HepG2 (cell line): ENCODE results near the gene TRIM3. TPM values are rescaled to one million over a fixed set of nuclear protein-coding genes. Genes with fewer than 3 reads are reported as not detected.

Experiments
- ATAC-seq: fragments of 200-7000 bp; cut with Tn5 transposase; 3 replicates; pipeline ENCODE4 v1.9.1; 2020; ENCODE audit warnings: mild to moderate bottlenecking, moderate library complexity
- BruUV-seq: library from RNA; stranded (reverse); fragments of 400-500 nt; replicated peaks from 2 replicates; lab custom pipeline; 2021; lab: Mats Ljungman, UMichigan
- CTCF ChIA-PET: fragments of 300-600 bp; formaldehyde crosslinking; extraction: SDS; loops from one replicate; lab custom pipeline; 2021; ENCODE audit warnings: low total read pairs, inconsistent platforms, low intra/inter-chr PET ratio; lab: Yijun Ruan, JAX
- POLR2A ChIA-PET: fragments of 350-600 bp; sonication (Branson Sonifier 250); formaldehyde crosslinking; loops from one replicate; lab custom pipeline; 2020; ENCODE audit warnings: antibody characterized with exemption, inconsistent platforms; lab: Yijun Ruan, JAX
- DNase-seq: peaks from one replicate; pipeline ENCODE4 v3.0.0-alpha.2; 2015; ENCODE audit warnings: low spot score
- FAIRE-seq: peaks from 3 replicates; lab custom pipeline; 2011; peaks lifted over from hg19 to GRCh38; lab: Jason Lieb, UNC
- H2AFZ ChIP-seq: one replicate; pipeline ENCODE4 v1.6.1; 2011; ENCODE audit warnings: low read length, inconsistent platforms
- H3K27ac ChIP-seq: fragments of 300-600 bp; 3 replicates; pipeline ENCODE4 v1.8.0; 2011; ENCODE audit warnings: mixed run types, mild to moderate bottlenecking, mixed read lengths, low read length, inconsistent platforms; ENCODE audit not compliant: insufficient read depth; ENCODE audit errors: extremely low read length
- H3K27me3 ChIP-seq, 2 experiments: fragments of 200-600 bp in 1 of 2; 2 replicates in 1 of 2; 3 replicates in 1 of 2; pipeline versions ENCODE4 v1.6.0 to v1.8.0; 2011; ENCODE audit warnings: low read length in 2 of 2, mild to moderate bottlenecking in 2 of 2, moderate library complexity in 2 of 2, inconsistent platforms in 1 of 2; ENCODE audit not compliant: insufficient read depth in 2 of 2, control insufficient read depth in 1 of 2
- H3K36me3 ChIP-seq, 2 experiments: fragments of 200-600 bp in 1 of 2; replicated peaks in 1 of 2; 2 replicates in 1 of 2; 3 replicates in 1 of 2; pipeline versions ENCODE4 v1.5.1 to v1.8.0; 2011; ENCODE audit warnings: low read length in 2 of 2, inconsistent platforms in 1 of 2; ENCODE audit not compliant: insufficient read depth in 2 of 2, control insufficient read depth in 1 of 2
- H3K4me1 ChIP-seq: 2 replicates; pipeline ENCODE4 v1.5.1; 2012; ENCODE audit warnings: low read length, inconsistent platforms; ENCODE audit not compliant: insufficient read depth
- H3K4me2 ChIP-seq: 2 replicates; pipeline ENCODE4 v1.6.0; 2011; ENCODE audit warnings: low read depth, low read length, inconsistent platforms
- H3K4me3 ChIP-seq, 3 experiments: fragments of 200-600 bp in 1 of 3; sonication (generic), shearing (Covaris generic) in 1 of 3; replicated peaks in 1 of 3; 2 replicates each; pipeline ENCODE4 v1.5.1; 2011 to 2016; ENCODE audit warnings: low read length in 3 of 3, inconsistent platforms in 2 of 3, low read depth in 2 of 3, mild to moderate bottlenecking in 2 of 3, control low read depth in 1 of 3, mixed read lengths in 1 of 3; ENCODE audit not compliant: insufficient read depth in 1 of 3
- H3K79me2 ChIP-seq: one replicate; pipeline ENCODE4 v1.6.1; 2011; ENCODE audit warnings: low read length, inconsistent platforms; ENCODE audit not compliant: insufficient read depth
- H3K9ac ChIP-seq: 2 replicates; pipeline ENCODE4 v1.6.0; 2011; ENCODE audit warnings: mild to moderate bottlenecking, low read depth, low read length, inconsistent platforms; ENCODE audit not compliant: insufficient read depth
- H3K9me3 ChIP-seq: 2 replicates; pipeline ENCODE4 v1.5.1; 2012; ENCODE audit warnings: mild to moderate bottlenecking, low read length
- H4K20me1 ChIP-seq: 2 replicates; pipeline ENCODE4 v1.6.0; 2011; ENCODE audit warnings: inconsistent platforms, mild to moderate bottlenecking, low read length, moderate library complexity; ENCODE audit not compliant: insufficient read depth
- ARID5B ChIP-seq: IDR thresholded peaks from 2 replicates; pipeline ENCODE4 v1.4.0; 2020; ENCODE audit warnings: mild to moderate bottlenecking, missing genetic modification reagents
- CBX2 ChIP-seq, 2 experiments: fragments of 200-600 bp in 1 of 2; sonication (generic); formaldehyde crosslinking in 1 of 2; IDR thresholded peaks; 2 replicates each; pipeline versions ENCODE4 v1.7.0 to v1.8.1; 2018 to 2022; ENCODE audit warnings: low read depth in 2 of 2, low read length in 1 of 2, mild to moderate bottlenecking in 1 of 2, missing genetic modification reagents in 1 of 2
- CHCHD3 ChIP-seq: sonication (generic); formaldehyde crosslinking; IDR thresholded peaks from 2 replicates; pipeline ENCODE4 v1.8.0; 2022; ENCODE audit warnings: mild to moderate bottlenecking, missing genetic modification reagents, moderate library complexity
- FOXM1 ChIP-seq: sonication (generic); formaldehyde crosslinking; IDR thresholded peaks from 2 replicates; pipeline ENCODE4 v1.5.0; 2020; ENCODE audit warnings: missing genetic modification reagents
- NFAT5 ChIP-seq: sonication (generic); formaldehyde crosslinking; IDR thresholded peaks from 2 replicates; pipeline ENCODE4 v1.4.0; 2020; ENCODE audit warnings: missing genetic modification reagents
- NFIC ChIP-seq: IDR thresholded peaks from 2 replicates; pipeline ENCODE4 v1.6.1; 2012; ENCODE audit warnings: mild to moderate bottlenecking, low read length, inconsistent platforms
- ZBTB38 ChIP-seq: sonication (generic); formaldehyde crosslinking; IDR thresholded peaks from 2 replicates; pipeline ENCODE4 v1.5.1; 2020; ENCODE audit warnings: mild to moderate bottlenecking, missing genetic modification reagents
- ZMYM2 ChIP-seq: sonication (generic); formaldehyde crosslinking; IDR thresholded peaks from 2 replicates; pipeline ENCODE4 v1.8.0; 2022; ENCODE audit warnings: mild to moderate bottlenecking, missing genetic modification reagents
- ZNF335 ChIP-seq: sonication (generic); formaldehyde crosslinking; IDR thresholded peaks from 2 replicates; pipeline ENCODE4 v1.4.0; 2020; ENCODE audit warnings: missing genetic modification reagents
- ZNF772 ChIP-seq: sonication (generic); formaldehyde crosslinking; IDR thresholded peaks from 2 replicates; pipeline ENCODE4 v1.5.0; 2020; ENCODE audit warnings: mild to moderate bottlenecking, missing genetic modification reagents
- ZNF800 ChIP-seq: sonication (generic); formaldehyde crosslinking; IDR thresholded peaks from 2 replicates; pipeline ENCODE4 v1.4.0; 2020; ENCODE audit warnings: missing genetic modification reagents
- WGBS: methylation state at CpG from one replicate; pipeline ENCODE4 v1.1.6; 2017; ENCODE audit warnings: low lambda C conversion rate; 5-methylcytosine and 5-hydroxymethylcytosine counted together
- in situ Hi-C: cut with HindIII; loops from 2 replicates; pipeline ENCODE4 v1.10.0; 2017; ENCODE audit warnings: low pct_unique_long_range_greater_than_20kb; ENCODE audit not compliant: extremely low pct_ligation_motif_present
- intact Hi-C: fragments of 100-400 bp; cut with micrococcal nuclease; formaldehyde crosslinking; loops from one replicate; pipeline ENCODE4 v1.10.0; 2022; ENCODE audit not compliant: unreplicated experiment
- polyA plus RNA-seq, 8 experiments: library from polyadenylated mRNA; depleted of rRNA in 3 of 8; stranded (reverse) in 7 of 8; unstranded in 1 of 8; fragments of >200 nt; fragmentation: Illumina TruSeq in 4 of 8; extraction: Trizol in 4 of 8; gene quantifications; 2 replicates each; pipeline versions ENCODE4 v1.2.1 to v1.2.3, GENCODE V29; 2011 to 2016; ENCODE audit warnings: low read depth in 4 of 8, missing spikeins in 1 of 8, mixed read lengths in 1 of 8; ENCODE audit not compliant: insufficient read depth in 1 of 8
- total RNA-seq, 5 experiments: library from RNA; depleted of rRNA; stranded (reverse); fragments of >200 nt; fragmentation: Illumina TruSeq; extraction: Trizol; gene quantifications; 2 replicates each; pipeline ENCODE4 v1.2.3, GENCODE V29; 2016; ENCODE audit warnings: low read depth in 1 of 5
- TF ChIP-seq, protein P1 (sequence below): sonication (generic); formaldehyde crosslinking; IDR thresholded peaks from 2 replicates; pipeline ENCODE4 v1.4.0; 2020; ENCODE audit warnings: mild to moderate bottlenecking, missing genetic modification reagents

The TRIM3 gene
- total and polyA plus RNA-seq, 2 of the 13 experiments (the other 11 are each of a cell fraction or from before 2014, with no cell fraction given): 3.6 to 6.3 TPM

DNA sequence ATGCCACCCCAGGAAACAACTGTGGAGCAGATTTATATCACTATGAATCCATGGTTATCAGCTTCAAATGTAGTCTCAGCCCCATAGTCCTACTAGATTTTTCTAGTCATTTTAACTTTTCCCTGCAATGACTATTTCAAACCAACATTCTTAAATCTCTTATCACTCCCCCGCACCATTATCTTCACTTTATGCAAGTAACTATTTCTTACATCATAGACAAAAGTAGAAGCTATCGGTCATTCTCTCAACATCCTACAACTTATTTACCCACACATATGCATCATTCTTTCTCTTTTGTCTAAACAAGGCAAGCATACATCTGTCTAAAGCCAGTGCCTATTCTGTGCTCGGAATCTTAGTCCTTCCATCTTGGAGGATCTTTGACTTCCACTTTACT, 11.9 kb upstream of the TRIM3 start:
- ChIA-PET CTCF (no interaction called here), POLR2A (interaction anchor here (1.7 to 2.4 kb wide), 3 partner anchors 9 to 198 kb away, joined by 4 to 7 read pairs (median 4); partner anchors contain the start of genes APBB1 and MRPL17)
- 97% methylated on average over 3 of the region's 3 CpGs for WGBS
- no peak overlapping the region for H3K4me2 ChIP-seq
- no peak for DNase-seq
- no peak overlapping the region for H3K4me3 ChIP-seq
- BruUV-seq: no TSS peak
- no peak overlapping the region for H3K9ac ChIP-seq
- H3K27ac ChIP-seq: no peak overlapping the region
- no peak for FAIRE-seq
- no peaks in the 10 kb centered on the region for H3K9me3 ChIP-seq
- no peaks in the 10 kb centered on the region; the same call in 1 of the 2 replicates for H4K20me1 ChIP-seq
- no peak overlapping the region for H2AFZ ChIP-seq
- H3K4me1 ChIP-seq: peaks cover 74% of the 10 kb centered on the region
- peaks cover 27% of the 10 kb centered on the region for H3K79me2 ChIP-seq
- intact Hi-C loops: loop anchor here (10.0 kb wide), 1 partner anchor 251 kb away; the partner anchor contains the start of genes CNGA4 and FHIP1B
- H3K36me3 ChIP-seq: peaks cover 2 to 27% of the 10 kb centered on the region in 2 experiments; a peak in 4 of 5 replicates
- TF ChIP-seq CBX2 (IDR thresholded peaks at IDR 0.05; ENCODE audit: low read depth, low read length) (no peak), CBX2 (CRISPR knock-in tag; IDR thresholded peaks at IDR 0.05; ENCODE audit: low read depth) (no peak), NFIC (no peak), ZNF800 (CRISPR knock-in tag) (no peak), NFAT5 (CRISPR knock-in tag) (no peak), ARID5B (no peak), FOXM1 (no peak), ZNF335 (CRISPR knock-in tag) (no peak), ZBTB38 (CRISPR knock-in tag) (no peak), ZNF772 (no peak), ZMYM2 (CRISPR knock-in tag) (no peak), CHCHD3 (CRISPR knock-in tag) (no peak)
- TF ChIP-seq, protein P1, sequence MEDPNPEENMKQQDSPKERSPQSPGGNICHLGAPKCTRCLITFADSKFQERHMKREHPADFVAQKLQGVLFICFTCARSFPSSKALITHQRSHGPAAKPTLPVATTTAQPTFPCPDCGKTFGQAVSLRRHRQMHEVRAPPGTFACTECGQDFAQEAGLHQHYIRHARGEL (CRISPR knock-in tag): no peak
- TF ChIP-seq, all 625 proteins: peak for 0
- in situ Hi-C loops: loop anchor here (10.0 kb wide), 1 partner anchor 119 kb away; the partner anchor contains the start of genes ILK and RRP8
- no peaks in the 10 kb centered on the region; a peak in 1 of 5 replicates for H3K27me3 ChIP-seq
- ATAC-seq: no peak
